Gastrocnemius medialis (tissue), 4 donors: ENCODE data around the gene SRGAP1.

ENCODE experiments used
- CTCF ChIP-seq, 5 experiments: fragments of 450-650 bp in 3 of 5; fragments of 200-600 bp in 2 of 5; sonication (generic) in 2 of 5; IDR thresholded peaks in 4 of 5; conservative IDR thresholded peaks in 1 of 5; 1 replicate in 4 of 5; 2 replicates in 1 of 5; pipeline ENCODE4 v1.5.1; 2016 to 2019; ENCODE audit warnings: antibody characterized with exemption in 5 of 5, mild to moderate bottlenecking in 3 of 5, moderate library complexity in 3 of 5
- POLR2A ChIP-seq, 2 donors: fragments of 450-650 bp; IDR thresholded peaks; one replicate each; pipeline ENCODE4 v1.6.1; 2017; ENCODE audit warnings: antibody characterized with exemption in 2 of 2, mild to moderate bottlenecking in 2 of 2, moderate library complexity in 2 of 2

- TF ChIP-seq CTCF (IDR thresholded peaks at IDR 0.05 in 4 of 5, conservative IDR thresholded peaks at IDR 0.05 in 1 of 5): no peak
- no peak for TF ChIP-seq POLR2A (IDR thresholded peaks at IDR 0.05)
Observed at GRCh38 chr12:63941166-63941800, 96.8 kb downstream of the SRGAP1 start.
